ENCODE data around the gene GRAMD2A. TPM values are rescaled to one million over a fixed set of nuclear protein-coding genes. Genes with fewer than 3 reads are reported as not detected.

GRAMD2A gene
- total RNA-seq, 4 donors from 2014 or later = 8.8 to 26.9 (median 9.0) TPM

DNA sequence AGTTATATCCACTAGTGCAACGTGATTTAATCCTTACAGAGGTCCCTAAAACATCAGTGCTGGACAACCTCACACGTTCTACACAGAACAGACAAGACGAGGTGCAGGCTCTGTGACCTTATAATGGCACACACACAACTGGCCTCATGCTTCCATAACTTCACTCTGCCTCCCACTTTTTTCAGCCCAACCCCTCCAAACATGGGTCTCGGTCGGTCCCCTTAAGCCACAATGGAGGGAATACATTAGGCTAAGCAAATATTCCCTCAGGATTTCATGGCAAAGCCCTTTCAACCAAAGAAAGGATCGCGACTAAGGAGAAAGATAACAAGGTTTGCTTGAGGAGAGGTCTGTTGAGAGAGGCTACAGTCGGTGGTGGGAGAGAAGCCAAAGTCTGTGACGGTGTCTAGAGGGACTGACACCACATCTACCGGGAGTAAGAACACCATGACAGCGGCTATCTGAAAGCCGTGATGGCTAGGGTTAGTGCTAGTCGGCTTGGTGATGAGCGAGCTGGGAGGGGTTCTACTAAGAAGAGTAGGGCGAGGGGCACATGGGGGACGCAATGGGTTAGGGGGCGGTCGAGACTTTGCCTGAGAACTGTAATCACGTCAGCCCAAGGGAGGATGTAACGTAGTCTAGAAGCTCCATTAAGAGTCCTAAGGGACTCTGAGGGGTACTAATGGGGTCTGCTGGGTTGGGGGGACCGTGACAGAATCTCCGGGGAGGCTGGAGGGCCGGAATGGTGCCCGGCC, 80.7 kb downstream of the GRAMD2A start:
- Histone ChIP-seq H3K27me3 (no peaks in the 10 kb centered on the region), H3K4me3 (replicated peaks in 1 of 3) (peak overlapping the region; percentile 74 to 84 (median 75)), H3K9me3 (no peaks in the 10 kb centered on the region), H3K4me1 (peaks cover 23 to 35% of the 10 kb centered on the region in 2 donors), H3K27ac (peak overlapping the region; percentile 79 to 95 (median 92)), H3K36me3 (no peaks in the 10 kb centered on the region)
- peak; percentile 44 to 46 for DNase-seq
- TF ChIP-seq POLR2A (IDR thresholded peaks at IDR 0.05) = no peak
- TF ChIP-seq, protein P1, sequence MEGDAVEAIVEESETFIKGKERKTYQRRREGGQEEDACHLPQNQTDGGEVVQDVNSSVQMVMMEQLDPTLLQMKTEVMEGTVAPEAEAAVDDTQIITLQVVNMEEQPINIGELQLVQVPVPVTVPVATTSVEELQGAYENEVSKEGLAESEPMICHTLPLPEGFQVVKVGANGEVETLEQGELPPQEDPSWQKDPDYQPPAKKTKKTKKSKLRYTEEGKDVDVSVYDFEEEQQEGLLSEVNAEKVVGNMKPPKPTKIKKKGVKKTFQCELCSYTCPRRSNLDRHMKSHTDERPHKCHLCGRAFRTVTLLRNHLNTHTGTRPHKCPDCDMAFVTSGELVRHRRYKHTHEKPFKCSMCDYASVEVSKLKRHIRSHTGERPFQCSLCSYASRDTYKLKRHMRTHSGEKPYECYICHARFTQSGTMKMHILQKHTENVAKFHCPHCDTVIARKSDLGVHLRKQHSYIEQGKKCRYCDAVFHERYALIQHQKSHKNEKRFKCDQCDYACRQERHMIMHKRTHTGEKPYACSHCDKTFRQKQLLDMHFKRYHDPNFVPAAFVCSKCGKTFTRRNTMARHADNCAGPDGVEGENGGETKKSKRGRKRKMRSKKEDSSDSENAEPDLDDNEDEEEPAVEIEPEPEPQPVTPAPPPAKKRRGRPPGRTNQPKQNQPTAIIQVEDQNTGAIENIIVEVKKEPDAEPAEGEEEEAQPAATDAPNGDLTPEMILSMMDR (IDR thresholded peaks at IDR 0.05) = no peak
- intact Hi-C loops (cut with DNase I) = no loop called here
- WGBS, 2 donors = 1% methylated on average over 24 of the region's 24 CpGs

DNA sequence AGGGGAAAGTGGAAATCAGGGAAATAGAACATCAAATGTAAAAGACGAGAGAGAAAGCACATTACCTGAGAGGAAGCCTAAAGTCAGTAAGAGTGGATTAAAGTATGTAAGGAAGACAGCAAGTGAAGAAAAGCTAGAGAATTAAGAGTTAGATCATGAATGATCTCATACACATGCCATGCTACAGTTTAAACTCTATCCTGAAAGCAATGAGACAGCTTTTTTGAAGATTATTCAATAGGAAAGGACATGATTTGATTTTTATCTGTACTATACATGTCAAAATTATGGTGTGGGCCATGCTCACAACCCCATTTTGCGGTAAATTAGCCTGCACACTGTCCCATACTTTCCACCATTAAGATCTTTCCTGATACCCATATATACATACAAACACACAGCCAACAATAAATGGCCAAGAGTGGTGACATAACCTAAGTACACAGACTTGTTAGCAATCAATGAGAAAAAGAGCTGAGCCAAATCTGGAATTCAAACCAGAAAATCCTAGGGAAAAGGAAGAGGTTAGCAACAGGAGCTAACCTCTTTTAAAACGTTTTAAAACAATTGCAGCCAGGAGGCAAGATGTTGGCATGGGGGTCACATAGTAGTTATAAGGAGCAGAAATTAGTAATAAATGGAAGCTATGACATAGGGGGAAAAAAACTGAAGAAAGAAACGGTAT, 84.1 kb downstream of the GRAMD2A start:
- TF ChIP-seq POLR2A (IDR thresholded peaks at IDR 0.05) = no peak
- TF ChIP-seq, protein P1 (IDR thresholded peaks at IDR 0.05) = no peak
- Histone ChIP-seq H3K27me3 (no peaks in the 10 kb centered on the region), H3K4me1 (peaks cover 18 to 30% of the 10 kb centered on the region in 2 donors), H3K36me3 (no peaks in the 10 kb centered on the region), H3K4me3 (replicated peaks in 1 of 3) (no peak overlapping the region), H3K9me3 (no peaks in the 10 kb centered on the region), H3K27ac (peak overlapping the region in 2 of 3 donors; percentile 9 to 21)
- intact Hi-C loops (cut with DNase I) = no loop called here
- no peak for DNase-seq
- 71 to 72% methylated on average over 4 of the region's 4 CpGs for WGBS, 2 donors

DNA sequence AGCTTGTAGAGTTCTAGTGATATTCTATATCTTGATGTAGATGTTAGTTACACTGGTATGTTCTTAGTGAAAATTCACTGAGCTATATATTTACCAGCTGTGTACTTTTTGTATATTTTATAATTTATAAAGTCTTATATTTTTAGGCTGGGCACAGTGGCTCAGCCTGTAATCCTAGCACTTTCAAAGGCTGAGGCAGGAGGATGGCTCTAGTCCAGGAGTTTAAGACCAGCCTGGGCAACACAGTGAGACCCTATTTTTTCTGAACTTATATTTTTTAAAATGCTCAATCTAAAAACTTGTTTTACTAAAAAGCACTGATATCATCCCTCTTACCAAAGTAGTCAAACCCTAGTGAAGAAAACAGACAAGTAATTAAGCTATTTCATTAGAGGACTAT, 84.8 kb downstream of the GRAMD2A start:
- DNase-seq = no peak
- Histone ChIP-seq H3K27me3 (no peaks in the 10 kb centered on the region), H3K27ac (peak overlapping the region in 1 of 3 donors; percentile 21), H3K4me1 (peaks cover 18 to 35% of the 10 kb centered on the region in 2 donors), H3K9me3 (no peaks in the 10 kb centered on the region), H3K36me3 (no peaks in the 10 kb centered on the region), H3K4me3 (replicated peaks in 1 of 3) (no peak overlapping the region)
- TF ChIP-seq POLR2A (IDR thresholded peaks at IDR 0.05) = no peak
- TF ChIP-seq, protein P1 (IDR thresholded peaks at IDR 0.05) = no peak
- intact Hi-C loops (cut with DNase I) = no loop called here

DNA sequence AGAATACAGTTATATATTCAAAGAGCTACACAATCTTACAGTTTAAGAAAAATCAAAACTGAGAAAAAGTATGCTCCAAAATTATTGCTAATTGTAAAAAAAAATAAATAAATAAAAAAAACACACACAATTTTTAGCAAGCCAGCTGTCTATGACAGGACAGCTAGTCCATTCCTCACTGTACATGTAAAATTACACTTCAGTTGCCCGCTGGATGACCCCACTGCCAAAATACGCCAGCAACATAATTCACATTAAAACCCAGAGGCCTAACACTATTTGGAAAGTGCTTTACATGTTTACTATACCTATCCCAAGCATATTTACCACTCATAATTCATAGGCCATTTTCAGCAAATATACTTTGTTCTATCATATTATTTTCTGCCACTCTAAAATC, 85.5 kb downstream of the GRAMD2A start:
- intact Hi-C loops (cut with DNase I) = no loop called here
- no peak for DNase-seq
- H3K36me3 ChIP-seq = no peaks in the 10 kb centered on the region
- peak overlapping the region in 1 of 3 donors; percentile 21 for H3K27ac ChIP-seq
- no peak overlapping the region for H3K4me3 ChIP-seq (replicated peaks in 1 of 3)
- TF ChIP-seq, protein P1 (IDR thresholded peaks at IDR 0.05) = no peak
- TF ChIP-seq POLR2A (IDR thresholded peaks at IDR 0.05) = no peak
- H3K27me3 ChIP-seq = no peaks in the 10 kb centered on the region
- no peaks in the 10 kb centered on the region for H3K9me3 ChIP-seq
- 80 to 84% methylated on average over 2 of the region's 2 CpGs for WGBS, 2 donors
- peaks cover 24 to 42% of the 10 kb centered on the region in 2 donors for H3K4me1 ChIP-seq

DNA sequence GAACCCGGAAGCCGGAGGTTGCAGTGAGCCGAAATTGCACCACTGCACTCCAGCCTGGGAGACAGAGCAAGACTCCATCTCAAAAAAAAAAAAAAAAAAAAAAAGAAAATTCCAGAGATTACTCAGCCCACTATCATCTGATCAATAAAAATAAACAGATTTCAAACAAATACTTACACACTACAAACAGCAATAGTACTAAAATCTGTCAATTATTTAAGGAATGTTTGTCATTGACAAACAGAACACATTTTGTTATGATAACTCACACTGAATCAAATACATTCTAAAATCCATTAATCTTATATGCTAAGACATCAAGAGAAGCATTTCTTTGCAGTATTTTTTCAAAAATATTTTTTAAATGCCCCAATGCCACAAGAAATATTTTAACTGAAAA, 87.2 kb downstream of the GRAMD2A start:
- no peak for TF ChIP-seq POLR2A (IDR thresholded peaks at IDR 0.05)
- TF ChIP-seq, protein P1 (IDR thresholded peaks at IDR 0.05) = no peak
- Histone ChIP-seq H3K9me3 (no peaks in the 10 kb centered on the region), H3K4me1 (peaks cover 15 to 47% of the 10 kb centered on the region in 2 donors), H3K4me3 (replicated peaks in 1 of 3) (no peak overlapping the region), H3K27ac (peak overlapping the region in 2 of 3 donors; percentile 18 to 24), H3K36me3 (no peaks in the 10 kb centered on the region), H3K27me3 (no peaks in the 10 kb centered on the region)
- no peak for DNase-seq
- intact Hi-C loops (cut with DNase I) = no loop called here
- WGBS, 2 donors = 95 to 96% methylated on average over 3 of the region's 3 CpGs
